Activated CD8-positive, alpha-beta T cell treated with anti-CD3 and anti-CD28 coated beads, Interleukin-2, amount 10 ng/mL, durations not matched to agents 7 days and 5 days (primary cell): Measurements from ENCODE around the gene GMPR. TPM values are rescaled to one million over a fixed set of nuclear protein-coding genes. Genes with fewer than 3 reads are reported as not detected.
A peak's percentile ranks its signal among the peaks of the same experiment; 100 is the strongest.

Experiments
- ATAC-seq: fragments of 150-1000 bp; cut with Tn5 transposase; one replicate; pipeline ENCODE4 v1.10.0; 2021; ENCODE audit warnings: moderate library complexity
- CTCF ChIA-PET: fragments of 350-600 bp; sonication (Branson Sonifier 250); formaldehyde crosslinking; loops from one replicate; lab custom pipeline; 2021; ENCODE audit warnings: antibody characterized with exemption; lab: Charles Lee
- POLR2A ChIA-PET: fragments of 350-600 bp; sonication (Branson Sonifier 250); formaldehyde crosslinking; loops from one replicate; lab custom pipeline; 2021; ENCODE audit warnings: antibody characterized with exemption; lab: Charles Lee
- DNase-seq: peaks from one replicate; pipeline ENCODE4 v3.0.0-alpha.2; 2020
- H3K27ac Mint-ChIP-seq: one replicate; pipeline ENCODE4 v1.8.0; 2021; ENCODE audit warnings: mild to moderate bottlenecking, mixed read lengths
- H3K27me3 Mint-ChIP-seq: one replicate; pipeline ENCODE4 v1.8.0; 2021; ENCODE audit warnings: low read depth, mixed read lengths
- H3K36me3 Mint-ChIP-seq: one replicate; pipeline ENCODE4 v1.8.0; 2021; ENCODE audit warnings: low read depth, mixed read lengths
- H3K4me1 Mint-ChIP-seq: one replicate; pipeline ENCODE4 v1.8.0; 2021; ENCODE audit warnings: low read depth, mixed read lengths
- H3K4me3 Mint-ChIP-seq: one replicate; pipeline ENCODE4 v1.8.0; 2021; ENCODE audit warnings: mild to moderate bottlenecking, mixed read lengths
- H3K9me3 Mint-ChIP-seq: one replicate; pipeline ENCODE4 v1.8.0; 2022; ENCODE audit warnings: mixed read lengths; ENCODE audit not compliant: insufficient read depth
- total RNA-seq, 2 experiments: library from RNA; stranded (reverse); gene quantifications; one replicate each; pipeline ENCODE4 v1.2.3, GENCODE V29; 2021

GMPR gene
- total RNA-seq, 2 experiments from 2014 or later, result 8.9 to 11.0 TPM

DNA sequence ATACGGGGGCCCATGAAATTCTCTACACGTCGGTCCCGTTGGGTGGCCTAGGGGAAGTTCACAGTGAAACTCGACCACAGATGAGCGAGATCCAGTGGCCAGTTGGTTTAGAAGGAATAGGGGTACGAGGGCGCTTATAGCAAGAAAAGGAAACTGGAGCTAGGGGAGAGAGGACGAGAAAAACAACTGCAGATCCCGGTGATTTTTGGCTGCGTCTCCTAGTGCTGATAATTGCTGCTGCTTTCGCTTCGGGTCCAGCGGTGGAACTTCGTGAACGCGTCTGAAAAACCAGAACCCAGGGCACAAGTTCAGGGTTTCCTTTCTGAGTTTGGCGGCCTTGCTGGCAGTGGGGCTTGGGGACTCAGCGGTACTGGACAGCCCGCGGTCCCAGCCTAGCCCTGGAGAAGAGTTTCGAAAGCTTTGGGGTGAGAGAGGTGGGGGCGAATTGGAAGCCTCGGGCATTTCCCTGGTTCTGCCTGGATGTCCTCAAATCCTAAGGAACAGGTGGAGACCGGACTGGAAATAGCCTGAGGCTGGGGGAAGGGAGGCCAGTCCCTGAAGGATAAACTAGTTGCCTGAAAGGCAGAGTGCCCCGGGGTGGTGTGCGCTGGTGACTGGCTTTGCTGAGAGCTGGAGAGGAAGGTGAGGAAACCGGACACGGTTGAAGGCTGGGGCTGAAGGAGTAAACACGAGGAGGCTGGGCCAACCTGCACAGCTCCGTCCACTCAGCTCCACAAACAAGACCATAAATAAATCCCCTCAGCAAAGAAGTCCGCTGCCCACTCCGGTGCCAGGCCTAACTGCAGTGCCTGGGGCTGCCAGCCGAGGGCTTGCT lies 793 bp downstream of the GMPR start:
- ATAC-seq, result peak; percentile 1
- Mint-ChIP-seq H3K4me1 (peaks cover 35% of the 10 kb centered on the region), H3K36me3 (no peaks in the 10 kb centered on the region), H3K27me3 (peaks cover 7% of the 10 kb centered on the region), H3K4me3 (peak overlapping the region; percentile 87), H3K9me3 (no peaks in the 10 kb centered on the region), H3K27ac (peak overlapping the region; percentile 80)
- POLR2A ChIA-PET, result interaction anchor here (1.1 kb wide), 1 partner anchor 11 kb away, joined by 3 read pairs; no protein-coding TSS in a partner anchor
- CTCF ChIA-PET, result interaction anchor here (0.9 to 1.4 kb wide), 4 partner anchors 34 to 466 kb away, joined by 3 to 5 read pairs (median 3); no protein-coding TSS in a partner anchor
- peak; percentile 37 for DNase-seq

DNA sequence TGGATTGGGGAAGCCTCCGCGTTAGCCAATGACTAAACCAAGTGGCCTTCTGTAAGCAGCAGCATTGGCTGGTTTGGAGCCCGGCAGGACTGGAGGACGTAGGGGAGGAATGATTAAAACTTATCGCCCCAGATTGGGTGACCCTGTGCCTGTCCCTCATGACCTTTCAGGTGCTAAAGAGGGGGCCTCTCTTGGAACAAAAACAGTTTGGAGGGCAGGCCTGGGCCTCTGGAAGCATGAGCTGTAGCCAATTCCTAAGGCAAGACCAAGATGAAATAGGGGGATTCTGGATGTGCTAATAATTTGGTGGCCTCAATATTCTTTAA lies 1.4 kb downstream of the GMPR start:
- H3K9me3 Mint-ChIP-seq, result no peaks in the 10 kb centered on the region
- ATAC-seq (no peak), DNase-seq (no peak)
- peaks cover 35% of the 10 kb centered on the region for H3K4me1 Mint-ChIP-seq
- H3K27me3 Mint-ChIP-seq, result peaks cover 7% of the 10 kb centered on the region
- no peak overlapping the region for H3K27ac Mint-ChIP-seq
- ChIA-PET CTCF (interaction anchor here (0.9 to 1.4 kb wide), 7 partner anchors 17 to 524 kb away, joined by 3 to 5 read pairs (median 3); no protein-coding TSS in a partner anchor), POLR2A (no interaction called here)
- H3K36me3 Mint-ChIP-seq, result no peaks in the 10 kb centered on the region
- H3K4me3 Mint-ChIP-seq, result peak overlapping the region; percentile 87

- peaks cover 2% of the 10 kb centered on the region for H3K27me3 Mint-ChIP-seq
- H3K4me3 Mint-ChIP-seq, result no peak overlapping the region
- no peaks in the 10 kb centered on the region for H3K36me3 Mint-ChIP-seq
- ATAC-seq (no peak), DNase-seq (no peak)
- H3K4me1 Mint-ChIP-seq, result peaks cover 30% of the 10 kb centered on the region
- H3K9me3 Mint-ChIP-seq, result no peaks in the 10 kb centered on the region
- CTCF ChIA-PET, result interaction anchor here (1.3 to 1.4 kb wide), 3 partner anchors 16 to 523 kb away, joined by 3 to 5 read pairs (median 4); no protein-coding TSS in a partner anchor
- POLR2A ChIA-PET, result no interaction called here
- H3K27ac Mint-ChIP-seq, result no peak overlapping the region
These were observed 2.4 kb downstream of the GMPR start for GRCh38 chr6:16240589-16241320.

GRCh38 chr6:16241321-16241689 lies 2.9 kb downstream of the GMPR start:
- Mint-ChIP-seq H3K36me3 (peaks cover 4% of the 10 kb centered on the region), H3K9me3 (no peaks in the 10 kb centered on the region), H3K4me3 (no peak overlapping the region), H3K27ac (no peak overlapping the region), H3K4me1 (peaks cover 25% of the 10 kb centered on the region), H3K27me3 (peaks cover 2% of the 10 kb centered on the region)
- ChIA-PET CTCF (interaction anchor here (1.3 to 1.4 kb wide), 2 partner anchors 91 to 522 kb away, joined by 3 to 4 read pairs; no protein-coding TSS in a partner anchor), POLR2A (no interaction called here)
- ATAC-seq, result no peak
- no peak for DNase-seq

DNA sequence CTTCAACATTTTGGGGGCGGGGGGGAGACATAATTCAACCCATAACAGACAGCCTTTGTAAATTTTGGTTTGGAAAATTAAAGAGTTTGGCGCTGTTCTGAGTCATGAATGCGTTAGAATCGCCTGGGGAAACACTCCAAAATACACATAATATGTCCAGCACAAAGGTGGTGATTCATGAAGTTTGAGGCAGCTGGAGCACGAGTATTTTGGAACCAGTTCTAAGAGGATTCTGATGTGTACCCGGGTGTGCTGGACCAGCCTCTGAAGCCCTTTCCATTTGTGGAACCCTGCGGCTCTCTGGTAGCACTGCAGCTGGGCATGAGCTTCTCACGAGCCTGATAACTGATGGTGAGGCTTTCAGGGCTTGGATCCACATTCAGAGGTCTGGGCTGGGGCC lies 4.7 kb downstream of the GMPR start:
- CTCF ChIA-PET, result interaction anchor here (1.1 kb wide), 1 partner anchor 60 kb away, joined by 3 read pairs; no protein-coding TSS in a partner anchor

GRCh38 chr6:16243664-16244063 lies 5.3 kb downstream of the GMPR start:
- H3K9me3 Mint-ChIP-seq, result no peaks in the 10 kb centered on the region
- DNase-seq (no peak), ATAC-seq (no peak)
- H3K4me1 Mint-ChIP-seq, result peaks cover 8% of the 10 kb centered on the region
- peaks cover 2% of the 10 kb centered on the region for H3K27me3 Mint-ChIP-seq
- no peak overlapping the region for H3K4me3 Mint-ChIP-seq
- ChIA-PET CTCF (no interaction called here), POLR2A (no interaction called here)
- no peak overlapping the region for H3K27ac Mint-ChIP-seq
- peaks cover 11% of the 10 kb centered on the region for H3K36me3 Mint-ChIP-seq

More for the DNA sequence above, 4.7 kb downstream of the GMPR start:
- H3K27me3 Mint-ChIP-seq, result peaks cover 2% of the 10 kb centered on the region
- peaks cover 11% of the 10 kb centered on the region for H3K36me3 Mint-ChIP-seq
- no peak overlapping the region for H3K4me3 Mint-ChIP-seq
- H3K27ac Mint-ChIP-seq, result no peak overlapping the region
- H3K9me3 Mint-ChIP-seq, result no peaks in the 10 kb centered on the region
- POLR2A ChIA-PET, result no interaction called here
- ATAC-seq (no peak), DNase-seq (no peak)
- peaks cover 9% of the 10 kb centered on the region for H3K4me1 Mint-ChIP-seq

DNA sequence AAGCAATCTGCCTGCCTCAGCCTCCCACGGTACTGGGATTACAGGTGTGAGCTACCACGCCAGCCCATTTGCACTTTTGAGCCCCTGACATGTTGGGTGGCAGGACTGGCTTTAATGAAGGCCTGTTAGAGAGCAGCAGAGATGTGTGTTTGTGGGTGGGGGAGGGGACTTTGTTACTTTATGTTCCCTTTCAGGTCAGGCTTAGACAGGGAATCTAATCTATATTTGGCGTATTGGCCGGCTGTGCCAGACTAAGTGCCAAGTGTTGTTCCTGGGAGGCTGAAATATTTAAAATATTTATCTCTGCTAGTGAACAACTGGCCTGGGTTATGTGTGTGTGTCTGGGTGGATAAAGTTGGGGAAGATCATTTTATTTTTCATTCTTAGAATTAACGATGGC lies 6.1 kb downstream of the GMPR start:
- ATAC-seq, result no peak
- Mint-ChIP-seq H3K4me3 (no peak overlapping the region), H3K36me3 (peaks cover 11% of the 10 kb centered on the region), H3K9me3 (no peaks in the 10 kb centered on the region), H3K27me3 (no peaks in the 10 kb centered on the region), H3K27ac (no peak overlapping the region), H3K4me1 (peaks cover under 1% of the 10 kb centered on the region)
- POLR2A ChIA-PET, result no interaction called here
- CTCF ChIA-PET, result no interaction called here
- DNase-seq, result no peak

DNA sequence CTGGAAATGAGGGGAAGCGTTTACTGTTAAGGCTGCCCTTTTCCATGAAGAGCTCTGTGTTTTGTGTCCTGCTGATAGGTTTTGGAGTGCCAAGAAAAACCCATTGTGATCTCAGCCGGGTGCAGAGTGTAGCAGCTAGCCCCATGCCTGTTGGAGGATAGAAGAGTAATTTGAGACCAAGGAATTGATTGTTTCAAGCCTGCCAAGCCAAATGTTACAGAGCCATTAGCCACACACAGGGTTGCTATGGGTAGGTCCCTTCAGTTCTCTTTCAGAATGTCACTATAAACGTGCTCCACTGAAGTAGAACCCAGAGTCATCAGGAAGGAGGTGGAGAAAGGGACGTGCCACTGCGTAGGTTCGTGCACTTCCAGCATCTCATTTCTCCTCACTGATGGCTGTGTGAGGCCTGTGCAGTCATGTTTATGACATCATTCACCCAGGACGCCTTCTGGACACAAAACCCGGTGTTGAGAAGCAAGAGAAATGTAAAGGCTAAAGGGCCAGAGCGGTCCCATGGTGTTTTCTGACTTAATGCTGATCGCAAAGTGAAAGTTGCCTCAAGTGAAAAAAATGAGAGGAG lies 6.6 kb downstream of the GMPR start:
- peaks cover 11% of the 10 kb centered on the region for H3K36me3 Mint-ChIP-seq
- ATAC-seq, result no peak
- no peak overlapping the region for H3K4me3 Mint-ChIP-seq
- no peak overlapping the region for H3K27ac Mint-ChIP-seq
- no peaks in the 10 kb centered on the region for H3K27me3 Mint-ChIP-seq
- no peak for DNase-seq
- POLR2A ChIA-PET, result no interaction called here
- CTCF ChIA-PET, result no interaction called here
- H3K4me1 Mint-ChIP-seq, result no peaks in the 10 kb centered on the region
- H3K9me3 Mint-ChIP-seq, result no peaks in the 10 kb centered on the region

- ChIA-PET POLR2A (interaction anchor here (0.6 kb wide), 1 partner anchor 1552 kb away, joined by 4 read pairs; no protein-coding TSS in a partner anchor), CTCF (interaction anchor here (1.2 kb wide), 1 partner anchor 84 kb away, joined by 4 read pairs; no protein-coding TSS in a partner anchor)
- Mint-ChIP-seq H3K27me3 (no peaks in the 10 kb centered on the region), H3K4me1 (no peaks in the 10 kb centered on the region), H3K27ac (no peak overlapping the region), H3K4me3 (no peak overlapping the region), H3K36me3 (peaks cover 17% of the 10 kb centered on the region), H3K9me3 (no peaks in the 10 kb centered on the region)
- DNase-seq, result no peak
- no peak for ATAC-seq
These were observed 10.0 kb downstream of the GMPR start for GRCh38 chr6:16248271-16248853.

- CTCF ChIA-PET, result no interaction called here
- no peak for ATAC-seq
- H3K4me1 Mint-ChIP-seq, result no peaks in the 10 kb centered on the region
- peaks cover 22% of the 10 kb centered on the region for H3K36me3 Mint-ChIP-seq
- DNase-seq, result no peak
- H3K27ac Mint-ChIP-seq, result no peak overlapping the region
- no peaks in the 10 kb centered on the region for H3K9me3 Mint-ChIP-seq
- POLR2A ChIA-PET, result interaction anchor here (0.9 kb wide), 1 partner anchor 12 kb away, joined by 3 read pairs; the partner anchor contains the start of gene GMPR
- no peak overlapping the region for H3K4me3 Mint-ChIP-seq
- H3K27me3 Mint-ChIP-seq, result no peaks in the 10 kb centered on the region
These were observed 11.6 kb downstream of the GMPR start for GRCh38 chr6:16249971-16250370.

DNA sequence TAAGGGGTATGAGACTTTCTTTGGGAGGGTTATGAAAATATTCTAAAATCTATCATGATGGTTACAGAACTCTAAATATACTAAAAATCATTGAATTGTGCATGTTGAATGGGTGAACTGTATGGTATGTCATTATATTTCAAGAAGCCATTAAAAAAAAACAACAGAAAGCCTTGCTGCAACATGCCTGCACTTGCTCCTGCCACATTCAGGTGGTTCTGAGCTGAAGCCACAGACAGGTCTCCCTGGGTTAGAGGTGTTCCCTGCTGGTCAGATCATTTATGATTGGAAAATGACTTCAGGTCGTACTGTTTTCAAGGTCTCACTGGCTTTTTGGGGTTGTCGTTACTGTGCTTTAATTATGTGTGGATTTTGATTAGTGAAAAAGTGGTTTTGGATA lies 13.3 kb downstream of the GMPR start:
- peaks cover 19% of the 10 kb centered on the region for H3K36me3 Mint-ChIP-seq
- no peak overlapping the region for H3K27ac Mint-ChIP-seq
- no peak overlapping the region for H3K4me3 Mint-ChIP-seq
- POLR2A ChIA-PET, result no interaction called here
- CTCF ChIA-PET, result no interaction called here
- H3K27me3 Mint-ChIP-seq, result no peaks in the 10 kb centered on the region
- H3K9me3 Mint-ChIP-seq, result no peaks in the 10 kb centered on the region
- ATAC-seq (no peak), DNase-seq (no peak)
- no peaks in the 10 kb centered on the region for H3K4me1 Mint-ChIP-seq
